Lower lobe of right lung (tissue), 2 donors: ENCODE results near the gene RHBDF1. TPM values are rescaled to one million over a fixed set of nuclear protein-coding genes. Genes with fewer than 3 reads are reported as not detected.
A peak's percentile ranks its signal among the peaks of the same experiment; 100 is the strongest.

Source experiments
- ATAC-seq, 2 donors: fragments of 200-7000 bp; cut with Tn5 transposase; one replicate each; pipeline ENCODE4 v1.9.1; 2020 to 2022; ENCODE audit warnings: mild to moderate bottlenecking in 2 of 2, moderate library complexity in 2 of 2
- DNase-seq: peaks from one replicate; pipeline ENCODE4 v3.0.0-alpha.2; 2020
- H3K27ac ChIP-seq: fragments of 200-600 bp; one replicate; pipeline ENCODE4 v1.8.0; 2022
- H3K27me3 ChIP-seq: fragments of 200-600 bp; one replicate; pipeline ENCODE4 v1.8.0; 2022; ENCODE audit warnings: low read depth
- H3K36me3 ChIP-seq: fragments of 200-600 bp; one replicate; pipeline ENCODE4 v1.8.0; 2022; ENCODE audit warnings: mild to moderate bottlenecking
- H3K4me1 ChIP-seq: fragments of 200-600 bp; one replicate; pipeline ENCODE4 v1.8.0; 2022
- H3K4me3 ChIP-seq: fragments of 200-600 bp; one replicate; pipeline ENCODE4 v1.8.0; 2022; ENCODE audit warnings: mild to moderate bottlenecking
- H3K9me3 ChIP-seq: fragments of 200-600 bp; one replicate; pipeline ENCODE4 v1.8.0; 2022
- intact Hi-C: fragments of 100-400 bp; cut with DNase I; formaldehyde crosslinking; loops from one replicate; pipeline ENCODE4 v1.11.0; 2022
- total RNA-seq: library from RNA; stranded (reverse); fragmentation: NEBNext Ultra II Directional; extraction: Animal tissue kit (Norgen Biotek cat#: 25700); gene quantifications from one replicate; pipeline ENCODE4 v1.2.1, GENCODE V29; 2021
- TF ChIP-seq, protein P1 (sequence below): fragments of 200-600 bp; IDR thresholded peaks from one replicate; pipeline ENCODE4 v1.8.0; 2022; ENCODE audit warnings: antibody characterized with exemption, mild to moderate bottlenecking
- donor health status: DM: no; HTN: yes; CAD: no; lungs with severe emphysema.

The RHBDF1 gene
- total RNA-seq, 1 donor from 2014 or later: 35.9 TPM

DNA sequence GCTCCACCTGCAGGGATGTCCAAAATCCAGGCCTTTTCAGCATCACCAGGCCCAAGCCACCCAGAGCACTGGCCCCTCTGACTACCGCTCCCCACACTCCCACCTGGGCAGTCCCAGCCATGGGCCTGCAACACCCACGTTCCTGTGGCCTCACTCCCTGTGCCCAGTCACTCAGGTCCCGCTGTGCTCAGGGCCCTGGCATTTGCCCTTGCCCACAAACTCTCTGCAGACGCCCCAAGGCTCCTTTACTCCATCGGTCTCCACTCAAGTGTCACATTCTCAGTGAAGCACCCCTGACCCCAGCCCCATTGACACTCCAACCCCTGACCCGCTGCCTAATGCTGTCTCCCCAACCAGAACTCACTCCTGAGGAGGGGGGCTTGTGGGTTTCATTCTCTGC, 29.2 kb upstream of the RHBDF1 start:
- TF ChIP-seq, protein P1, sequence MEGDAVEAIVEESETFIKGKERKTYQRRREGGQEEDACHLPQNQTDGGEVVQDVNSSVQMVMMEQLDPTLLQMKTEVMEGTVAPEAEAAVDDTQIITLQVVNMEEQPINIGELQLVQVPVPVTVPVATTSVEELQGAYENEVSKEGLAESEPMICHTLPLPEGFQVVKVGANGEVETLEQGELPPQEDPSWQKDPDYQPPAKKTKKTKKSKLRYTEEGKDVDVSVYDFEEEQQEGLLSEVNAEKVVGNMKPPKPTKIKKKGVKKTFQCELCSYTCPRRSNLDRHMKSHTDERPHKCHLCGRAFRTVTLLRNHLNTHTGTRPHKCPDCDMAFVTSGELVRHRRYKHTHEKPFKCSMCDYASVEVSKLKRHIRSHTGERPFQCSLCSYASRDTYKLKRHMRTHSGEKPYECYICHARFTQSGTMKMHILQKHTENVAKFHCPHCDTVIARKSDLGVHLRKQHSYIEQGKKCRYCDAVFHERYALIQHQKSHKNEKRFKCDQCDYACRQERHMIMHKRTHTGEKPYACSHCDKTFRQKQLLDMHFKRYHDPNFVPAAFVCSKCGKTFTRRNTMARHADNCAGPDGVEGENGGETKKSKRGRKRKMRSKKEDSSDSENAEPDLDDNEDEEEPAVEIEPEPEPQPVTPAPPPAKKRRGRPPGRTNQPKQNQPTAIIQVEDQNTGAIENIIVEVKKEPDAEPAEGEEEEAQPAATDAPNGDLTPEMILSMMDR: no peak
- DNase-seq: no peak
- peak overlapping the region; percentile 73 for H3K27ac ChIP-seq
- H3K27me3 ChIP-seq: no peaks in the 10 kb centered on the region
- H3K36me3 ChIP-seq: peaks cover 26% of the 10 kb centered on the region
- intact Hi-C loops: no loop called here
- no peaks in the 10 kb centered on the region for H3K9me3 ChIP-seq
- no peak for ATAC-seq
- peaks cover 36% of the 10 kb centered on the region for H3K4me1 ChIP-seq
- H3K4me3 ChIP-seq: no peak overlapping the region

- Histone ChIP-seq H3K4me1 (peaks cover 36% of the 10 kb centered on the region), H3K27ac (peak overlapping the region; percentile 73), H3K4me3 (no peak overlapping the region), H3K27me3 (no peaks in the 10 kb centered on the region), H3K9me3 (no peaks in the 10 kb centered on the region), H3K36me3 (peaks cover 26% of the 10 kb centered on the region)
- ATAC-seq (no peak), DNase-seq (no peak)
- intact Hi-C loops: no loop called here
- TF ChIP-seq, protein P1: no peak
These were observed 28.6 kb upstream of the RHBDF1 start for GRCh38 chr16:100989-101388.

DNA sequence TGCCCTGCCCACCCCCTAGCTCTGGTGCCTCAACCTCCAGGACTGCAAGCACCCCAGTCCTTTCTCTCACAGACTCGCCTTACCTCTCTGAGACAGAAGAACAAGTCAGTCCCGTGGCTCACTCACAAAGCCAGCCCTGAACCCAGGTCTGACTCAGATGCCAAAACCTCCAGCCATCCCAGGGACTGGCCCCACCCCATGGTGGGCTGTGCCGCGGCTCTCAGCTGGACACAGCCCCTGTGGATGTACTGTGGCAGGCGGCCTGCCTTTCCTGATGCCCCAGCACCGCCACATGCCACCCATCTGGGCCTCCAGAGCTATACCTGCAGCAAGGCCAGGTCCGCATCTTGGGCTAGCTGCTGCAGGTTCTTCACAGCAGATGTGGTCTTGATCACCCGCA, 25.4 kb upstream of the RHBDF1 start:
- intact Hi-C loops: no loop called here
- Histone ChIP-seq H3K36me3 (peaks cover 13% of the 10 kb centered on the region), H3K27me3 (no peaks in the 10 kb centered on the region), H3K27ac (no peak overlapping the region), H3K4me1 (peaks cover 29% of the 10 kb centered on the region), H3K9me3 (no peaks in the 10 kb centered on the region), H3K4me3 (no peak overlapping the region)
- TF ChIP-seq, protein P1: no peak
- ATAC-seq: no peak
- DNase-seq: no peak

DNA sequence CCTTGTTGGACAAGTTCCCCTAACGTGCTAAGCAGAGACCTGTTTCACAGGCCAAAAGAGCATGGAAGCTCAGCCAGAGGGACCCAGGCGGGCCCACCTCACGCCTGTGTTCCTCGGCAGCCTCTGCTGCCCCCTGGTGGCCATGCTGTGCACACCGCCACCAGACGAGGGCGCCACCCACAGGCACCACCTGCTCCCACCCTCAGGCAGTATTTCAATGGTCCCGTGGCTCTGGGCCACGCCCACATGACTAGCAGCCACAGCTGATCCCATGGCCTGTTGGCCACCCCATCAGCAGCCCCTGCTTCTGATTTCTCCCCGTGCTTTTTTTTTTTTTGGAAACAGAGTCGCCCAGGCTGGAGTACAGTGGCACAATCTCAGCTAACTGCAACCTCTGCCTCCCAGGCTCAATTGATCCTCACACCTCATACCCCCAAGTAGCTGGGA, 24.5 kb upstream of the RHBDF1 start:
- ATAC-seq: peak; percentile 92 to 95
- peak; percentile 95 for DNase-seq
- TF ChIP-seq, protein P1: peak; percentile 98
- Histone ChIP-seq H3K36me3 (peaks cover 21% of the 10 kb centered on the region), H3K4me1 (peaks cover 25% of the 10 kb centered on the region), H3K27me3 (no peaks in the 10 kb centered on the region), H3K27ac (no peak overlapping the region), H3K9me3 (no peaks in the 10 kb centered on the region), H3K4me3 (no peak overlapping the region)
- intact Hi-C loops: no loop called here

GRCh38 chr16:94918-95265, 22.5 kb upstream of the RHBDF1 start:
- ATAC-seq (no peak), DNase-seq (no peak)
- TF ChIP-seq, protein P1: no peak
- no peaks in the 10 kb centered on the region for H3K9me3 ChIP-seq
- H3K27ac ChIP-seq: no peak overlapping the region
- intact Hi-C loops: no loop called here
- peaks cover 14% of the 10 kb centered on the region for H3K4me1 ChIP-seq
- H3K36me3 ChIP-seq: peaks cover 32% of the 10 kb centered on the region
- H3K27me3 ChIP-seq: no peaks in the 10 kb centered on the region
- no peak overlapping the region for H3K4me3 ChIP-seq
